ENCODE results near the gene DNER.
"Not testable (repeated sequence)": the region's sequence is repeated elsewhere in the genome, so short reads cannot be mapped to it uniquely, and the experiment has no call there.

Gene DNER

GRCh38 chr2:229387866-229388265 is 326.5 kb downstream of the DNER start:
- no peak for DNase-seq (ENCODE audit: low read depth)

- no peak for DNase-seq (ENCODE audit: low read depth)
These were observed 334.2 kb downstream of the DNER start for GRCh38 chr2:229380101-229380625.

- no peak for DNase-seq (ENCODE audit: low read depth)
These were observed 336.0 kb downstream of the DNER start for GRCh38 chr2:229378386-229378785.

GRCh38 chr2:229376866-229377265 is 337.5 kb downstream of the DNER start:
- DNase-seq (ENCODE audit: low read depth): no peak

GRCh38 chr2:229375251-229375650 is 339.1 kb downstream of the DNER start:
- DNase-seq (ENCODE audit: low read depth): no peak

GRCh38 chr2:229373311-229373710 is 341.0 kb downstream of the DNER start:
- not testable (repeated sequence) for DNase-seq (ENCODE audit: low read depth)

GRCh38 chr2:229372207-229372606 is 342.1 kb downstream of the DNER start:
- DNase-seq (ENCODE audit: low read depth): no peak

GRCh38 chr2:229371086-229371485 is 343.3 kb downstream of the DNER start:
- DNase-seq (ENCODE audit: low read depth): no peak

- no peak for DNase-seq (ENCODE audit: low read depth)
These were observed 343.8 kb downstream of the DNER start for GRCh38 chr2:229370509-229370908.

GRCh38 chr2:229363185-229363814 is 351.1 kb downstream of the DNER start:
- no peak for DNase-seq (ENCODE audit: low read depth)

- DNase-seq (ENCODE audit: low read depth): no peak
These were observed 363.5 kb downstream of the DNER start for GRCh38 chr2:229350883-229351282.

GRCh38 chr2:229350117-229350805 is 364.1 kb downstream of the DNER start:
- DNase-seq (ENCODE audit: low read depth): no peak

- no peak for DNase-seq (ENCODE audit: low read depth)
These were observed 366.2 kb downstream of the DNER start for GRCh38 chr2:229348128-229348527.

- no peak for DNase-seq (ENCODE audit: low read depth)
These were observed 367.4 kb downstream of the DNER start for GRCh38 chr2:229346816-229347540.

- DNase-seq (ENCODE audit: low read depth): no peak
These were observed 369.4 kb downstream of the DNER start for GRCh38 chr2:229344955-229345354.

GRCh38 chr2:229344151-229344551 is 370.2 kb downstream of the DNER start:
- no peak for DNase-seq (ENCODE audit: low read depth)

- no peak for DNase-seq (ENCODE audit: low read depth)
These were observed 370.7 kb downstream of the DNER start for GRCh38 chr2:229343661-229344060.

- no peak for DNase-seq (ENCODE audit: low read depth)
These were observed 372.0 kb downstream of the DNER start for GRCh38 chr2:229342376-229342775.

- no peak for DNase-seq (ENCODE audit: low read depth)
These were observed 374.1 kb downstream of the DNER start for GRCh38 chr2:229340086-229340760.

GRCh38 chr2:229339618-229340017 is 374.7 kb downstream of the DNER start:
- no peak for DNase-seq (ENCODE audit: low read depth)

- DNase-seq (ENCODE audit: low read depth): not testable (repeated sequence)
These were observed 375.2 kb downstream of the DNER start for GRCh38 chr2:229339171-229339570.

GRCh38 chr2:229335877-229336346 is 378.4 kb downstream of the DNER start:
- no peak for DNase-seq (ENCODE audit: low read depth)
